SHP77 treated with DMSO at 0.1 percent for 48 hours (cell line): ENCODE results near the gene DDAH1.

ENCODE experiments used
- DNase-seq: peaks from one replicate; lab custom pipeline; 2025; lab: John Stamatoyannopoulos, UW

Gene DDAH1

DNA sequence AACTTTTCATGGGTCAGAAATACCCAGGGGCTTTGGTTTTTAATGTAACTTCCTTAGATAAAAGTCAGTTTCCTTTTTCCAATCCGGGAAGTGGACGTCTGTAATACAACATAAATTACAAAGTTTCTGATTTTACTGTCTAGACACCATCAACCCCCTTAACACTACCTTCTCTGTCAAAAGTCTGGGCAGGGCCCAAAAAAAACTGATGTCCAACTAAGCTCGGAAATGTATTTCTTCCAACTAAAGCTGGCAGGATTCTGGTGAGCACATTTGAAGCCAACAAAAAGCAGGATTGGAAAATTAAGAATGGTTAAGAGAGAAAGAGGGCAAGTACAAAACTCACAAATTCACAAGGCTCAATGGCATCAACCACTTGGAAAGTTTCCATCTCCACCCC is 24.3 kb downstream of the DDAH1 start:
- no peak for DNase-seq

DNA sequence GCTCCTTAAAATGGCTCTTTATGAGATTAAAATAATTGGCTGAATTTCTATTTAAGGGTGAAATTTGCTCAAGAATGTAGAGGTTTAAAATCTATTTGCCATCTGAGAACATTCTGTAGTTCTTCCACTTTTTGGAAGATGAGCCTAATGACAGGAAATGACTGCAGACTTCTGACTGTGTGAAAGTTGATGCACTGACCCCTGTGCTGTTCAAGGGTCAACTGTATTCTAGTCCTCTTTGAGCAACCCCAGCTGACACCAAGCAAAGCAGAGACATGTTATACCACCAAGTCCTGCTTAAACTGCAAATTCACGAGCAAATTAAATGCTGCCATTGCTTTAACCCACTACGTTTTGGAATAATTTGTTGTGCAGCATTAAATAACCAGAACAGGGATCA is 26.6 kb downstream of the DDAH1 start:
- no peak for DNase-seq

DNA sequence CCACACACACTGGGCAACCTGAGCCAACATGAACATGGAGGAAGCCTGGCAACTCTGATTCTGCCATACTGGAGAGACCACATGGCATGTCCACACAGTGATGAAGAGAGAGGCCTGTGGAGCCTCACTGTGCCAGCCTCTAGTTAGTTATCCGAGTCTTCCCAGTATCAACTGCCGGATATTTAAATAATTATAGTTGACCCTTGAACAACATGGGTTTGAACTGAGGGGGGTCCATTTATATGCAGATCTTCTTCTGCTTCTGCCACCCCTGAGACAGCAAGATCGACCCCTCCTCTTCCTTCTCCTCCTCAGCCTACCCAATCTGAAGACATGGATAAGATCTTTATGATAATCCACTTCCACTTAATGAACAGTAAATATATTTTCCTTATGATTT is 27.8 kb downstream of the DDAH1 start:
- DNase-seq = no peak

DNA sequence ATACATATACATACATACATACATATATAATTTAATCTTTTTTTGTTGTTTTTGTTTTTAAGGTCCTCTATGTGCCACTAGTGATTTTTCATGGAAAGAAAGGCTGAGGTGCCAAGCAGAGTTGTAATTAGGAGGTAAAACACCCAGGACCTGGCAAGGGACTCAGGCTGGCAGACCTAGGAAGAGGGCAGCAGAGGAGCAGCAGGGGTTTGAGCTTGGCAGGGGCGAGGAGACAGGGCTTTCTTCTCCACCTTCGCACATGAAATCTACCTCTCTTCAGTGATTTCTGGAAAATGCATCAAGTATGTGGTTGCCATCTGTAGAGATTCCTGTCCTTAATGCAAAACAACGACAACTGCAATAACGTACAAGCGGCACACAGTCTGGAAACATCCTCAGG is 31.9 kb downstream of the DDAH1 start:
- DNase-seq = no peak

DNA sequence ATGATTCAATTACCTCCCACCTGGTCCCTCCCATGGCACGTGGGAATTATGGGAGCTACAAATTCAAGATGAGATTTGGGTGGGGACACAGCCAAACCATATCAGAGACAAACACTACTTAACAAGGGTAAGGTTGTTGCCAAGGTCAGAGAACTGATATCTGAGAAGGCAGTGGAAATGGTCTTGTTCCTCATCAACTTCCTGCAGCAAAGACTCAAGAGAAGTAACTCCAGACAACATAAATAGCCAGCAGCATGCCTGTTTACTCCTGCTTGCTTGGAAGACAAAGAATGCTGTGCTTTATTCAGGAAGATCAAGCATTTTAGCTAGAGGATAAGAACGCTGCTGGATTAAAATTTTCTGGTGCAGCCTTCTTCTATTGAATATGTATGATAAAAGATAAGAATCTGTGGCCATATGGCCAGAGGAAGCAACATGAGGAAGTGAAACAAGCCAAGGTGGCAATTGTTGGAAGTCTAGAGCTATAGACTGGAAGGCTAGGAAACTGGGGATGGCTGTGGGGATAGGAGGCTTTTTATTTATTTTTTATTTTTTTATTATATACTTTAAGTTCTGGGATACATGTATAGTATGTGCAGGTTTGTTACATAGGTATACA is 36.4 kb downstream of the DDAH1 start:
- no peak for DNase-seq

DNA sequence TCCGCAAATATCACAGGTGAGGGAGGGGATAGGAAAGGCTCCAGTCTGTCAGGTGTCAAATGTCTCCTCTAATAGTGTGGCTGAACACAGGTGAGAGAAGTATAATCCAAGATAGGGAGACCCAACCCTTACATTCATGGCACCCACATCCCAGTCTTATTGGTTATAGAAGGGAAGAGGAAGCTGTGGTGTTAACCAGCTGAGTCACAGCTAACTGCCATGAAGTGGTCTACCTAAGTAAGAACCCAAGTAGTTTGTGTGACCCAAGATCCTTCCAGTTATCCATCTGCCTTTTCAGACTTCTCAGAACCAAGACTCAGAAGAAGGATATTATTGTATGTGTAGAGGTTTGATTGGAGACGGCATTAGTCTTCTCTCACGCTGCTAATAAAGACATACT is 37.1 kb downstream of the DDAH1 start:
- no peak for DNase-seq

DNA sequence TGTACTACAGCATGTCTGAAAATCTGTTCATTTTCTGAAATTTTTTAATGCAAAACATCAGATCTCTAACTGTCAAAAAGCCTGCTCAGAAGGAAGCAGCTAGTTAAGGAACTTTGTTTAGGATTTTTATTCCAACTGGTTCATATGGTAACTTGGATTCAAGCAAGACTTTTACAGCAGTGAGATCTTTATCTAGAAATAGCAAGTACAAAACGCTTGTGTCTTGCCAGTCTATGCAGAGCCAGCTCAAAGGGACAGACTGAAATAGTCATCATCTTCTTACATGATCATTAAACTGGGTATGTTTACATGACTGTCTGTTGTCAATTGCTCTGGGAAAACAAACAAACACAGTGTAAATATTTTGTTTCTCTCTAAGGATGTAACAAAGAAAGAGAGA is 37.6 kb downstream of the DDAH1 start:
- DNase-seq = no peak

DNA sequence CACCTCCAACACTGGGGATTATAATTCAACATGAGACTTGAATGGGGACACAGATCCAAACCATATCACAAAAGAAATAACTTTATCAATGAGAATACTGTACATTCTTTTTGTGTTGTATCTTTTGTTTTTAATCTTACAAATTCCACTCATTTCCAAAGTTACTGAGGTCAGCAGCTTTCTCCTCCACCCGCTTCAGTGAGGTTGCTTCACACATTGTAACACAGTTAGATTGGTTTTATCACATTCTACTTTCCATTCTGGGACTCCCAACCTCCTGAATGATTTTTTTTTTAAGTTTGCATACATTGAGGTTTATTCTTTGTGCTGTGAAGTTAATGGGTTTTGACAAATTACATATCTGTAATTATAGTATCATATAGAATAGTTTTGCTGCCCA is 43.8 kb downstream of the DDAH1 start:
- DNase-seq = no peak

DNA sequence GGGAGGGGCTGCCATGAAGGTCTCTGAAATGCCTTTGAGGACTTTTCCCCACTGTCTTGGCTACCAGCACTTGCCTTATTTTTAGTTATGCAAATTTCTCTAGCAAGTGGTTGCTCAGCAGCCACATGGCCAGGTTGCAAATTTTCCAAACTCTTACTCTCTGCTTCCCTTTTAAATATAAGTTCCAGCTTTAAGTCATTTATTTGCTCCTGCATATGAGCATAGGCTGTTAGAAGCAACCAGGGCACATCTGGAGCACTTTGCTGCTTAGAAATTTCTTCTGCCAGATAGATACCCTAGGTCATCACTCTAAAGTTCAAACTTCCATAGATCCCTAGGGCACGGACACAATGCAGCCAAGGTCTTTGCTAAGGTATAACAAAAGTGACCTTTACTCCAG is 44.8 kb downstream of the DDAH1 start:
- no peak for DNase-seq

DNA sequence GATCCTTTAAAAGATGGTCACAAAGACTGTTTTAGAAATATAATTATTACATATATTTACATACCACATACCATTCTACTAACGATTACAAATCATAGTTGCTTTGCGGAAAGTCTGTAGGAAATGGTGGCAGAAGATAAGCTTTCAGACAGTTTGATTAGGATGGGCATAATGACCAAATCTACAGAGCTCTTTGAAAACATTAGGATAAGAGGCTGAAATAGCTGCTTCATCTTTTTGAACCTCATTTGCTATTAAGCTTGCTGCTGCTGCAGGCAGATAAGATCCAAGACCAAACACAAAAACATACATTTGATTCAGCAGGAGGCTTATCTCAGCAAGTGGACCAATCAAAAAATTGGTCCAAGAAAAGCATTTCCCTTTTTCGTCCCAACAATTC is 47.1 kb downstream of the DDAH1 start:
- no peak for DNase-seq

DNA sequence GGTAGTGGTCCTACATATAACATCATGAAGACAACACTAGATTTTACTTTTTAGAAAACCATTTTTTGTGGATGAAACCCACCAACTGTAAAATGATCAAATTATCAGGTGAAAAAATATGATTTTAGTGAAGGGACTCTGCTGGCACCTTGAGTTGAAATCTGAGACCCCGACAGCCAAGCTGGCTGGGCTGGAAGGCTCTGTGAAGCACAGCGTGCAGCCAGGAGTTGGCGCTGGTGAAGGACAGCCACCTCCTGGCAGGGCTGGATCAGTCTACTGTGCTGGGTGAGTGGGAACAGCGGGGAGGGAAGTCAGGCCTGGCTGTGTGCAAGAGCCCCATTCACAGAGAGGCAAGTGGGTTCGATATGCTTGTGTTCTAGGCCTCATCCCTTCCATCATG is 47.9 kb downstream of the DDAH1 start:
- no peak for DNase-seq

DNA sequence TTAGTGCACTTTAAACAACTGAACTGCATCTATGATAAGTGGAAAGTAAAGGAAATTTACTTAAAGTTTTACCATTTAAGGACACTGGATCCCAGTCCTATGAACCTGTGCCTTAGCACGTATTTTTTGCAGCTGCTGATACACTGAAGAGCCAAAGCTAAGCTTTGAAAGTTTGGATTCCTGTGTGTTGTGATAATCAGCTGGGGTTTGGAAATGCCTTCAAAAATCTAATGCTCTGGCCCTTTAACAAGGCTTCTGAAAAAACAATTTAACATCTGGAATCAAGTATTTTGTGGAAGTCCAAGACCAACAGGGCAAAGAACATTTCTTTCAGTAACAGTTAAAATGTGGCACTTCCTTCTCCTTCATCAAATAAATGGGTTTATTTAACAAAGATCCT is 51.8 kb downstream of the DDAH1 start:
- no peak for DNase-seq

DNA sequence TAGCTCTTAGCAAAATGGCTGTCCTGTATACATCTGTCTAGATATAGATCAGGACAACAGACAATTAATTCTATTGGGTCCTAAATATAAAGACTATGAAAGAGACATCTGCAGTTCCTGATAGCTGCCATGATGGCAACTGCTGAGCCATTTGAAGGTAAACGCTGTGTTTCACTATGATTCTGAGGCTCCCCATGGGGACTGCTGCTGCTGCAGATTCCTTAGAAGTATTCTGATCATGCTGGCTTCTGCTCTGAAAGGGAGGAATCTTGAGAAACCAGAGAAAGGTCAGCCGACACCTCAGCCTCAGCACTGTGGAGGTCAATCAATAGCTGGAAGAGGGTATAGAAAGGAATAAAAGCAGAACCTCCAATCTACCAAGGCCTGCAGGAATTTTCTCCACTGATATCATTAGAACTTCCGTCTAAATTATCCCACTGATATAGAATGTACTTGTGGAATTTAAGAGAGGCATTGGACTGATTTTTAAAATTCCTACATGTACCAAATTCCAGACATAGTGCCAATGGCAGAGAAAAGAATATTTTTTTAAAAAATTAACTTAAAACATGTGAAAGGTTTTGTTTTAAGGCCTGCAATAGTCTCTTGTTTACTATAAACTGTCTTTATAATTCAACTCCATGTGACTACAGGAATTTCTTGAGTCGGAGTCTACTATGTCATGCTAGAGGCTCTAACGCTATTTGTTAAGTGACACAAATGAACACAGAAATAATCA is 53.2 kb downstream of the DDAH1 start:
- no peak for DNase-seq

DNA sequence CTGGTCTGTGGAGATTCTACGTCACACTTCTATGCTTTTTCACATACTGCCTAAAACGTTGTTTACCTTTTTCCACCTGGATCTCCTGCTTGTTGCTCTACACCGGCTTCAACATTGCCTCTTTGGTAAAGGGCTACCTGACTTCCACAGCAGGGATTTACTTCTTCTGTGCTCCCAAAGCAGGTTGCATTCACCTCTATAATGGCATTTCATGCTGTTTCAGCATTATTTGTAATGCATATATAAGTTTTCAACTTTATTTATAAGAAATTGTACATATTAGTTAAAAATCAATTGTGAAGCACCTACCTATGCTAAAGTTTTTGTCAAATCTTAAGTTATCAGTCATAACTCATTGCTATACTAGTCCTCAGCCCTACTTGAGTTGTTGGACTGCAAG is 55.4 kb downstream of the DDAH1 start:
- no peak for DNase-seq

DNA sequence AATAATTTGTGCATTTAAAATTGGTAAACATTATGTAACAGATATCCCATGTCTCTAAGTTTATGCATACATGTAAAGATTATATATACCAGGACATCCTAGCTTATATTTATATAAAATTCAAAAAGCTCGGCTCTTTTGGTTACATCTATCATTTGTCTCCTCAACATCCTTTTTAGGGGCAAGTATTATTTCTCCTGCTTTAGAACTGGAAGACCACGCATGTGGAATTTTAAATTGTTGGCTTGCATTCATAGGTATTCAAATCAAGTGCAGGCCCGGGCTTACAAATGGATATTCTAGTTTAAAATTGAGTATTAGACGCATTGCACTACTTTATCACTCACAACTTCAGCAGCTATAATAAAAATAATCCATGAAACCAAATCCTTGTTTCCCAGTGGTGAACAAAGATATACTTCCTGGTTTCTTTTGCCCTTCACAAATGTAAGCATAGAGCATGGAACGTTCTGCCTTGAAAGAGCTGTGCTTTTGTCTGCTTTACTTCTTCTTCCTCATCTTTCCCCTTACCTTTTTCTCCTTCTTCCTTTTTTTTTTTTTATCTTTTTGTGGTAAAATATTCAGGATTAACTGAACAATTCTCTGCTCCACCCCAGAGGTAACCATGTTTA is 57.1 kb downstream of the DDAH1 start:
- no peak for DNase-seq

DNA sequence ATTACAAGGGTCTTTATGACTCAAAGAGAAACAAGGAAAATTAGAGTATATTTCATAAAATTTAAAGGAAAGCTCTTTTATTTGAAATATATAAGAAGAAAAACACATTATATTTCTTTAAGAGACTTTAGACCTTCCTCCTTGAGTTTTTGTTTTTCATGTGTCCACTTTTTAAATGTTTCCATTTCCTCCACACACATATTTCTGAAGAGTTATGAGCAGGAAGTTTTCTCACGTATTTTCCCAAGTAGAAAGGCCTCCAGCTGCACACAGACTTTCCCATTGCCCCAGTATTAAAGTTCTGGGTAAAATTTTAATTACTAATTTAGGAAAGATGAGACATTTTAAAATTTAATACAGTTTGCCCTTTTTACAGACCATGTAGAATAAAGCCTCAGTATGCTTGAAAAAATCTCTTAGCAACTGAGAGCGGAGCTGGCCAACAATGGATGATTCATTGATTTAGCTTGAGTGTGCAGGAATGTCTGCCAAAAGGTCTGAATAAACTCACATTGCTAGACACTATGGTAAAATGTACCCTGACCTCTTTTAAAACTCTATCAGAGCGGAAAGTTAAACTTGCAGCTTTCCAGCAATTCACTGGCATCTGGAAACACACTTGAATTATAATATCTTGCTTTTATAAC is 57.9 kb downstream of the DDAH1 start:
- DNase-seq = no peak

DNA sequence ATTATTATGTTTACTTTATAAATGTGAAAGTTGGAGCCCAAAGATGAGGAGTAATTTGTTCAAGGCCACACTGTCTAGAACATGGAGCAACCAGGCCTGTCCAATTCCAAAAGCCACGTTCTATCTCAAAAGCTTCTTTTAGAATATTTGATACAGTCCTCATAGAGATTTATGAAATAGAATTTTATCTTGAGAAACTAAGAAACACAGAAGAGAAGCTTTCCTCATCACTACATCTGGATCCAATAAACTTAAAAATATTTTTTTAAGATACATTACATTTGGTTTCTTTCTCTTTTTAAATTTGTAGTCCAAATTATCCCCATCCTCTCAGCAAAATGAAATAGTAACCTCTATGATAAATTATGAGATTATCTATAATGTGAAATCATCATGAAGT is 58.9 kb downstream of the DDAH1 start:
- DNase-seq = no peak

DNA sequence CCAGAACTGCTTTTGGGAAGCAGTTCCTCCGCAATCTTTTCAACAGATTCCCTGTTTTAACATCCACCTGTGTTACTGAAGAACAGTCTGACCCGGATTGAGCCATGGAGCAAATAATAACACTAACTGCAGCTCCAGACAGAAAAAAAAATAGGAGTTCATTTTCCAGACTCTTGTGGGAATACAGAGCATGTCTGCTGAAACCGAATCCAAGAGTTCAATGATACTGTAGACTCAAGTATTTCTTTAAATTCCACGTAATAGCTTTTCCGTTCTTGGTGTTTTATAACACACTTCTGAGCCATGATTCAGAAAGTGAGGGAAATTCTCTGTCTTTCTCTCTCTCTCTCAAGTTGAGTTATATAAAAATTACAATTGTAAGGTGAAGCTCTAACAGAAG is 60.6 kb downstream of the DDAH1 start:
- DNase-seq = no peak

DNA sequence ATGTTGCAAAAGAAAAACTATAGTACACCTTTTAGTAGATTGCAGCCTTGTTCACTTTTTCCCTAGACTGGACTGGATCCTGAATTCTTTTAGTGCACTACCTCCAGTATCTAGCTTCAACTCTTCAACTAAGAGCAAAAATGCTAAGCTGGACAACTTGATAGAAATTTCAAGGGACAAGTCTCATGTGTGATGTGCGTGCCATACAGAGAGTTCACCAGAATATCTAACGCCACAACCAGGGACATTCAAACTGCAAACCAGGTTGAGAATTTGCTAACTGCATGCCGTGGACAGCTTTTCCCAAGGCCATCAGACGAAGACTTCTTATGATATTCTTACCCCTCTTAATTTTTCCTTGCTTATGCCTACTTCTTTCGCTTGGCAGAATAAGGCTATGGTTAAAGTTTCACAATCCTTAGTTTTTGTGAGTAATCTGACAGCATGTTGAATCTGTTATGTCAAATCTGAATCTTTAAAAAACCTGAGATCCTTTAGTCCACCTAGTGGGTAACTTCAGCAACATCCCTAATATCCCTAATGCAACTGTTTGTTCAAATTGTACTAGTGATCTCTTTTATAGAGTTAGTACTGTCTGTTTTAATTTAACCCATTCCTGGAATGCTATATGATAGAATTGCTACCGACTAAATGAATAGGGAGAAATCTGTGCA is 66.4 kb downstream of the DDAH1 start:
- DNase-seq = no peak

DNA sequence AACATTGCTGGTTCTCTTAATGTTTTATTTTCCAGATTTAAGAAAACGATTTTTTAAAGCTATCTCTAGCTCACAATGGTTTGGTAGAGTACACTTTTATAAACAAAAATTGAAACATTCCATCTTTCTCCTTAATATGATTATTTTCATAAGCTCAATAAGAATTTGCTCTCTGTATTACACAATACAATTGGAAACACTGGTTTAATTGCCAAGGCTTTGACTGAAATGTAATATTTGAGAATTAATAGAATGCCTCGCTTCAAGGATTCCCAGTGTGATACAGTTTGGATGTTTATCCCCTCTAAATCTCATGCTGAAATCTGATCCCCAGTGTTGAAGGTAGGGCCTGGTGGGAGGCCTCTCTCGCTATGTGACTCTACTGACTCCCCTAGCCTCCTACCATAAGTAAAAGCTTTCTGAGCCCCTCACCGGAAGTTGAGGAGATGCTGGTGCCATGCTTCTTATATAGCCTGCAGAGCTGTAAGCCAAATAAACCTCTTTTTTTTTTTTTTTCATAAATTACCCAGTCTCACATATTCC is 67.4 kb downstream of the DDAH1 start:
- DNase-seq = no peak

DNA sequence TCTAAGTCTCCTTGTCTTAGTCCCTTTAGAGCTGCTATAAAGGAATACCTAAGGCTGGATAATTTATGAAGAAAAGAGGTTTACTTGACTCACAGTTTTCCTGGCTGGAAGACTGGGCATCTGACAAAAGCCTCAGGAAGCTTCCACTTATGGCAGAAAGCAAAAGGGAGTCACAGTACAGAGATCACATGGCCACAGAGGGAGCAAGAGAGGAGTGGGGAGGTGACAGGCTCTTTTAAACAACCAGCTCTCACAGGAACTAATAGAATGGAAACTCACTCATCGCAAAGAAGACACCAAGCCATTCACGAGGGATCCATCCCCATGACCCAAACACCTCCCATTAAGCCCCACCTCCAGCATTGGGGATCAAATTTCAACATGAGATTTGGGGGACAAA is 68.8 kb downstream of the DDAH1 start:
- no peak for DNase-seq

DNA sequence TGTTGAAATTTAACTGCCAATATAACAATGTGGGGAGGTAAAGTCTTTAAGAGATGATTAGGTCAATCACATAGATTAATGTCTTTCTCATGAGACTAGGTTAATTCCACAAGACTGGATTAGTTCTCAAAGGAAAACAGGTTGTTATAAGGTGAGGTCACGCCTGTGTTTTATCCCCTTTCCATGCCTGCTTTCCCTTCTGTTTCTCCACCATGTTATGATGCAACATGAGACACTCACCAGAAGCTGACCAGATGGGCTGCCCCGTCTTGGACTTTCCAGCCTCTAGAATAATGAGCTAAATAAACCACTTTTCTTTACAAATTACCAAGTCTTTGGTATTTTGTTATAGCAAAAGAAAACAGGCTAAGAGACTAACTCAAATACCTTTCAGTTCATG is 70.8 kb downstream of the DDAH1 start:
- no peak for DNase-seq
